T-helper 22 cell (primary cell): ENCODE data around the gene BMP7.

Experiments
- DNase-seq: peaks from one replicate; pipeline ENCODE4 v3.0.0-alpha.2; 2020; ENCODE audit warnings: low read depth

The BMP7 gene

GRCh38 chr20:57124366-57124765 lies 142.1 kb downstream of the BMP7 start:
- no peak for DNase-seq

DNA sequence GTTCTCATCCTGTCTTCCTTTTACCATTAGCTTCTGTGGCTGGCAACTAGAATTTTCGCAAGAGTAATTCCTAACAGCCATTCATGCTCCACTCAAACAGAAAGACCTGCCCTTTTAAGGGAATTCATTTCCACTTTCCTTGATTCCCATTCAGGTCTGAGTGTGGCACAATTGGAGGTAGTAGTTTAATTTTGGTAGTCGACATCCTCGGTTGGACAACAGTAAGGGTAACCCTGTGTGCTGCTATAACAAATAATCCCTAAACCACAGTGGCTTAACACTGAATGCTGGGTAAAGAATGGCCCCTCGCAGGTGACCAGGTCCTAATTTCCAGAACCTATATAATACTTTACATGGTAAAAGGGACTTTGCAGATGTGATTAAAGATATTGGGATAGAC lies 142.9 kb downstream of the BMP7 start:
- no peak for DNase-seq

- DNase-seq, result no peak
These were observed 143.6 kb downstream of the BMP7 start for GRCh38 chr20:57122536-57123489.

- no peak for DNase-seq
These were observed 147.5 kb downstream of the BMP7 start for GRCh38 chr20:57118964-57119363.
